Mammary epithelial cell (primary cell): ENCODE data around the gene ENOX1.

Experiments
- EZH2 ChIP-seq: IDR thresholded peaks from 2 replicates; pipeline ENCODE4 v1.6.1; 2012; ENCODE audit warnings: low read length, inconsistent platforms, borderline replicate concordance
- TF ChIP-seq, protein P1 (sequence below), 2 donors: IDR thresholded peaks in 1 of 2; conservative IDR thresholded peaks in 1 of 2; 2 replicates each; pipeline ENCODE4 v1.5.1; 2011 to 2012; ENCODE audit warnings: inconsistent platforms in 2 of 2, low read length in 2 of 2, mild to moderate bottlenecking in 2 of 2, control low read depth in 1 of 2, low read depth in 1 of 2; ENCODE audit not compliant: insufficient read depth in 1 of 2; ENCODE audit errors: extremely low read depth in 1 of 2

DNA sequence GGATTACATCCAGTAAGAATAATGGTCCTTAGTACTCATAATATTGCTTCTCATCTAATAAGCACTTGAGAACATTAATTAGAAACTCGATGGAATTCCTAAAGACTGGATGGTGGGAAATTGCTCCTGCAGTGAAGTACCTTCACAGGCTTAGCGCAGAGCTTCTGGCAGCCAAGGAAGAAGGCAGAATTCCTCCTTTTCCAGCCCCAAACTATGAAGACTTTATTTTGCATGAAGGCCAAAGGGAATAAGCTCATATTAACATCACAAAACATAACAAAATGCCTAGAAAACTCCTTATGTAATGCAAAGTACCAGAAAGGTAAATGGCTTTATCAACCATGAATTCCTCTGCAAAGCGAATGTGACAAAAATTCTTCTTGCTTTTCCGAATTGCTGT is 427.2 kb downstream of the ENOX1 start:
- TF ChIP-seq, protein P1, sequence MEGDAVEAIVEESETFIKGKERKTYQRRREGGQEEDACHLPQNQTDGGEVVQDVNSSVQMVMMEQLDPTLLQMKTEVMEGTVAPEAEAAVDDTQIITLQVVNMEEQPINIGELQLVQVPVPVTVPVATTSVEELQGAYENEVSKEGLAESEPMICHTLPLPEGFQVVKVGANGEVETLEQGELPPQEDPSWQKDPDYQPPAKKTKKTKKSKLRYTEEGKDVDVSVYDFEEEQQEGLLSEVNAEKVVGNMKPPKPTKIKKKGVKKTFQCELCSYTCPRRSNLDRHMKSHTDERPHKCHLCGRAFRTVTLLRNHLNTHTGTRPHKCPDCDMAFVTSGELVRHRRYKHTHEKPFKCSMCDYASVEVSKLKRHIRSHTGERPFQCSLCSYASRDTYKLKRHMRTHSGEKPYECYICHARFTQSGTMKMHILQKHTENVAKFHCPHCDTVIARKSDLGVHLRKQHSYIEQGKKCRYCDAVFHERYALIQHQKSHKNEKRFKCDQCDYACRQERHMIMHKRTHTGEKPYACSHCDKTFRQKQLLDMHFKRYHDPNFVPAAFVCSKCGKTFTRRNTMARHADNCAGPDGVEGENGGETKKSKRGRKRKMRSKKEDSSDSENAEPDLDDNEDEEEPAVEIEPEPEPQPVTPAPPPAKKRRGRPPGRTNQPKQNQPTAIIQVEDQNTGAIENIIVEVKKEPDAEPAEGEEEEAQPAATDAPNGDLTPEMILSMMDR (conservative IDR thresholded peaks at IDR 0.05 in 1 of 2, IDR thresholded peaks at IDR 0.05 in 1 of 2; ENCODE audit: extremely low read depth in 1 of 2, insufficient read depth in 1 of 2, low read depth in 1 of 2, low read length in 2 of 2): no peak
- TF ChIP-seq EZH2: no peak
